Large intestine (tissue), 3 donors: ENCODE measurements around the gene ST7. TPM values are rescaled to one million over a fixed set of nuclear protein-coding genes. Genes with fewer than 3 reads are reported as not detected.

ENCODE experiments used
- DNase-seq, 2 donors: peaks; one replicate each; pipeline versions ENCODE4 v3.0.0 to v3.0.0-alpha.2; 2013
- H3K27ac ChIP-seq: one replicate; pipeline ENCODE4 v1.5.1; 2013; ENCODE audit warnings: low read length
- H3K27me3 ChIP-seq: 2 replicates; pipeline ENCODE4 v1.6.1; 2013; ENCODE audit warnings: low read length; ENCODE audit not compliant: control insufficient read depth, insufficient read depth
- H3K36me3 ChIP-seq: 2 replicates; pipeline ENCODE4 v1.6.1; 2013; ENCODE audit warnings: low read length; ENCODE audit not compliant: control insufficient read depth, insufficient read depth
- H3K4me1 ChIP-seq: one replicate; pipeline ENCODE4 v1.6.1; 2013; ENCODE audit warnings: low read length; ENCODE audit not compliant: control insufficient read depth, insufficient read depth
- H3K4me3 ChIP-seq: one replicate; pipeline ENCODE4 v1.5.1; 2013; ENCODE audit warnings: low read length
- H3K9me3 ChIP-seq: one replicate; pipeline ENCODE4 v1.6.1; 2013; ENCODE audit warnings: mild to moderate bottlenecking, low read depth, low read length, moderate library complexity; ENCODE audit not compliant: control insufficient read depth
- WGBS: methylation state at CpG from one replicate; pipeline ENCODE4 v1.1.5; 2013; ENCODE audit warnings: low lambda C conversion rate; ENCODE audit not compliant: insufficient coverage; 5-methylcytosine and 5-hydroxymethylcytosine counted together
- polyA plus RNA-seq: library from polyadenylated mRNA; unstranded; fragments of 120-200 nt; gene quantifications from one replicate; pipeline ENCODE4 v1.2.1, GENCODE V29; 2013

Gene ST7
- polyA plus RNA-seq, 1 donor, result 25.1 TPM

DNA sequence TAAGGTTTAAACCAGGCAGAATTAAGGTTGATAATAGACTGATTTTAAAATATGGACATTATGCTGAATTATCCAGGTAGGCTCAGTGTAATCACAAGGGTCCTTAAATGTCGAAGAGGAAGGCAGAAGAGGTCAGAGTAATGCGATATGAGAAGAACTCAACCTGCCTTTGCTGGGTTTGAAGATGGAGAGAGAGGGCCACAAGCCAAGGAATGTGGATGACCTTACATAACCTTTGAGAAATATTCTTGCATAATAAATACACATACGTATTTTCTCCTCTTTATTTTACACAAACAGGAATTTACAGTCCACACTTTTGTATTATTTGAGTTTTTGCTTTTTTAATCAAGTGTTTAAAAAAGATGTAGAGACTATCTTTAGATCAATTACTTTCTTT lies 88.5 kb downstream of the ST7 start:
- H3K4me3 ChIP-seq, result no peak overlapping the region
- H3K36me3 ChIP-seq, result no peaks in the 10 kb centered on the region
- no peak overlapping the region for H3K27ac ChIP-seq
- no peaks in the 10 kb centered on the region for H3K27me3 ChIP-seq
- no peaks in the 10 kb centered on the region for H3K4me1 ChIP-seq
- no peaks in the 10 kb centered on the region for H3K9me3 ChIP-seq
- DNase-seq, result no peak
- 95% methylated on average over 2 of the region's 3 CpGs for WGBS

- Histone ChIP-seq H3K4me3 (no peak overlapping the region), H3K27ac (no peak overlapping the region), H3K36me3 (no peaks in the 10 kb centered on the region), H3K9me3 (no peaks in the 10 kb centered on the region), H3K4me1 (no peaks in the 10 kb centered on the region), H3K27me3 (no peaks in the 10 kb centered on the region)
- WGBS, result 100% methylated on average over 1 of the region's 2 CpGs
- no peak for DNase-seq
Measured at GRCh38 chr7:117043108-117043825, 90.0 kb downstream of the ST7 start.

DNA sequence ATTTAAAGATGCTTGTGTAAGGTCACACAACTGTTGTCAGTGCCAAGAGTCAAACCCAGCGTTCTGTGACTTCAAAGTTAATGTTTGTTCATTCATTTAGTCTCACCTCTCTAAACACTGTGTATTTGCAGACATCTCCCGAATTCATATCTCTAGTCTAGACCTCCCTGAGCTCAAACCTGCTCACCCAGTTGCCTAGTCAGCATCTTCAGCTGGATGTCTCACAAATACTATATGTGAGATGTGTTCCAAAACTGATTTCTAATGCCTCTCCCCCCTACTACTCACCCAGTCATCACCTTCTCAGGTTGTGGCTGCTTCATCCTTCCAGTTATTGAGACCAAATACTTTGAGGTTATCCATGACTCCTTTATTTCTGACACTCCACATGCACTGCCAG lies 91.4 kb downstream of the ST7 start:
- no peaks in the 10 kb centered on the region for H3K36me3 ChIP-seq
- no peaks in the 10 kb centered on the region for H3K27me3 ChIP-seq
- no peak for DNase-seq
- H3K9me3 ChIP-seq, result no peaks in the 10 kb centered on the region
- no peak overlapping the region for H3K27ac ChIP-seq
- H3K4me3 ChIP-seq, result no peak overlapping the region
- WGBS, result no CpG with 5 or more reads among the region's 2 CpGs
- H3K4me1 ChIP-seq, result no peaks in the 10 kb centered on the region

DNA sequence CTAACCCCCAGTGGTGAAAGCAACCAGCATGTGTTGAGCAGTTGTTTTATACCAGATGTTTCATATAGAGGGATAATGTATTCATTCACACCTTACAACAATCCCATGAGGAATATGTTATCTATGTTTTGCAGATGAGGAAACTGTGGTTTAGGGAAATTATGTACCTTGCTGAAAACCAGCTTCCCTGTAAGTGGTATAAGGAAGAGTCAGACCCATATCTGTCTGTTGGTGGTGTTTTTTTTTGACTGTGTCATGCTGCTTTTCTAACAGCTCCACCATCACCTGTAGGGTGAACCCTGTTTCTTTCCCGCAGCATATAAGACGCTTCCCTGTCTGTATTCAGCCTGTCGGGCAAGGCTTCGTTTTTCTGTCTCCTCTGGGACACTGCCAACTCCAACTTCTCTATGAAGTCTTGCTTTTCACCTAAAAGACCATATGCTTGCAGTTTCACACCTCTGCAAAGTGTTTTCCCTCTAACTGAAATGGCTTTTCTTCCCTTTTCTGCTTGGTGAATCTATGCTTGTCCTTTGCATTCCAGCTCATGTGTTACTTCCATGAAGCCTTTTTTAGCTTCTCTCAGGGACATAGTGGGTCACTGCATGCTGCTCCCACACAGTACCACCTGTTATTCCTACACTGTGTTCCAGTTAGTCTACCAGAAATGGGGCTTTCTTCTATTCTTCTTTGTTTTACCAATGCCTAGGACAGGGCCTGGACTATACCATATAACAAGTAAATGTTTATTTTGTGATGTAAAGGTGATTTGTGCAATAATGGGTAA lies 92.8 kb downstream of the ST7 start:
- no peaks in the 10 kb centered on the region for H3K4me1 ChIP-seq
- no peak for DNase-seq
- no peak overlapping the region for H3K27ac ChIP-seq
- no peak overlapping the region for H3K4me3 ChIP-seq
- no CpG with 5 or more reads among the region's 4 CpGs for WGBS
- H3K36me3 ChIP-seq, result no peaks in the 10 kb centered on the region
- no peaks in the 10 kb centered on the region for H3K27me3 ChIP-seq
- no peaks in the 10 kb centered on the region for H3K9me3 ChIP-seq

GRCh38 chr7:117047496-117047895 lies 94.2 kb downstream of the ST7 start:
- H3K4me1 ChIP-seq, result no peaks in the 10 kb centered on the region
- H3K9me3 ChIP-seq, result no peaks in the 10 kb centered on the region
- H3K36me3 ChIP-seq, result no peaks in the 10 kb centered on the region
- no CpG with 5 or more reads among the region's 3 CpGs for WGBS
- no peak overlapping the region for H3K4me3 ChIP-seq
- no peaks in the 10 kb centered on the region for H3K27me3 ChIP-seq
- DNase-seq, result no peak
- no peak overlapping the region for H3K27ac ChIP-seq

DNA sequence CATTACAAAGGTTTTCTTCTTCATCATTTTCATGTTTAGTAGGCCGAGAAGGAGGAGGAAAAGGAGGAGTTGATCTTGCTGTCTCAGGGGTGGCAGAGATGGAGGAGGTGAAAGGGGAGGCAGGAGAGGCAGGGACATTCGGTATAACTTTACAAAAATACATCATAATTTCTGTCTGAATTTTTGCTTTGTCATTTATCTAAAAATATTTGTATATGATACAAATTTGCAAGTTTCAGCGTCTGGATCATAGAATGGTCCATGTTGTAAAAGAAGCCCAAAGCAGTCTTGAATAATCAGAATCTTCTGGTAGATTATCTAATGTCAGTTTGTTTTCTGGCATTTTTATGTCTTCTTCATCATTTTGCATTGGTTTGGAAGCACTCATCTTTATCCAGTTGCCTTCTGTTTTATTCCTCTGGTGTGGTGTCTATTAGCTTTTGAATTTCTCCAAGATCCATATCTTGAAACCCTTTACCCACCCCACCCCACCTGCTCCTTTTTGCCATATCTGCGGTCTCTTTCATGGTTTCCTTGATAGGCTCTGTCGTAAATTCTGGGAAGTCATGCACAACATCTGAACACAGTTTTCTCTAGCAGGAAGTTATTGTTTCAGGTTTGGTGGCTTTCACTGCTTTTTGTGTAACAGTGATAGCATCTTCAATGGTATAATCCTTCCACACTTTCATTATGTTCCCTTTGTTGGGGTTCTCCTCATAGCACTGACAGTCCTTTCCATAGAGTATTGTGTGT lies 95.0 kb downstream of the ST7 start:
- Histone ChIP-seq H3K27ac (no peak overlapping the region), H3K4me1 (no peaks in the 10 kb centered on the region), H3K27me3 (no peaks in the 10 kb centered on the region), H3K4me3 (no peak overlapping the region), H3K9me3 (no peaks in the 10 kb centered on the region), H3K36me3 (no peaks in the 10 kb centered on the region)
- WGBS, result 100% methylated on average over 2 of the region's 5 CpGs
- no peak for DNase-seq

DNA sequence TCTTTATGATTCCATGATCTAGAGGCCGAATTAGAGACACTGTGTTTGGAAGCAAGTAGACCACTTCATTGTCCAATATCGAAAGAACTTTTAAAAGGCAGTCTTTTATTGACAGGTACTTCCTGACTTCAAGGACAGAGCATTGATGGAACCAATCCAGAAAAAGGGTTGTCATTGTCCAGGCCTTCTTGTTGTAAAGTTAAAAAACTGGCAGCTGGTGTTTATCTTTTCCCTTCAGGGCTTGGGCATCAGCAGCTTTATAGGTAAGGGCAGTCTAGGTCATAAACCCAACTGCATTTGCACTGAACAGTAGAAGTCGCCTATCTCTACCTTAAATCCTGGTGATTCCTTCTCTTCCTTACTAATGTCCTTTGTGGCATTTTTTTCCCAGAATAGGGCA lies 95.6 kb downstream of the ST7 start:
- Histone ChIP-seq H3K27me3 (no peaks in the 10 kb centered on the region), H3K4me1 (no peaks in the 10 kb centered on the region), H3K9me3 (no peaks in the 10 kb centered on the region), H3K36me3 (no peaks in the 10 kb centered on the region), H3K27ac (no peak overlapping the region), H3K4me3 (no peak overlapping the region)
- WGBS, result no CpG with 5 or more reads among the region's 3 CpGs
- no peak for DNase-seq

- H3K9me3 ChIP-seq, result no peaks in the 10 kb centered on the region
- no peaks in the 10 kb centered on the region for H3K4me1 ChIP-seq
- H3K27me3 ChIP-seq, result no peaks in the 10 kb centered on the region
- no peak overlapping the region for H3K27ac ChIP-seq
- WGBS, result 86% methylated on average over 1 of the region's 1 CpG
- no peak overlapping the region for H3K4me3 ChIP-seq
- no peaks in the 10 kb centered on the region for H3K36me3 ChIP-seq
- no peak for DNase-seq
Measured at GRCh38 chr7:117051808-117052207, 98.5 kb downstream of the ST7 start.

- no peak overlapping the region for H3K27ac ChIP-seq
- H3K4me1 ChIP-seq, result no peaks in the 10 kb centered on the region
- H3K27me3 ChIP-seq, result no peaks in the 10 kb centered on the region
- DNase-seq, result no peak
- no peaks in the 10 kb centered on the region for H3K9me3 ChIP-seq
- H3K4me3 ChIP-seq, result no peak overlapping the region
- no peaks in the 10 kb centered on the region for H3K36me3 ChIP-seq
Measured at GRCh38 chr7:117053432-117053831, 100.1 kb downstream of the ST7 start.

GRCh38 chr7:117061751-117062150 lies 108.5 kb downstream of the ST7 start:
- no peak for DNase-seq
- no peak overlapping the region for H3K27ac ChIP-seq
- H3K4me3 ChIP-seq, result no peak overlapping the region
- no peaks in the 10 kb centered on the region for H3K4me1 ChIP-seq
- no peaks in the 10 kb centered on the region for H3K36me3 ChIP-seq
- no peaks in the 10 kb centered on the region for H3K9me3 ChIP-seq
- no peaks in the 10 kb centered on the region for H3K27me3 ChIP-seq
